Activated CD8-positive, alpha-beta T cell treated with anti-CD3 and anti-CD28 coated beads, Interleukin-2, amount 10 ng/mL, durations not matched to agents 7 days and 5 days (primary cell): ENCODE measurements around the gene WIPF3. TPM values are rescaled to one million over a fixed set of nuclear protein-coding genes. Genes with fewer than 3 reads are reported as not detected.
"Not testable (repeated sequence)": the region's sequence is repeated elsewhere in the genome, so short reads cannot be mapped to it uniquely, and the experiment has no call there.

Source experiments
- ATAC-seq: fragments of 150-1000 bp; cut with Tn5 transposase; one replicate; pipeline ENCODE4 v1.10.0; 2021; ENCODE audit warnings: moderate library complexity
- CTCF ChIA-PET: fragments of 350-600 bp; sonication (Branson Sonifier 250); formaldehyde crosslinking; loops from one replicate; lab custom pipeline; 2021; ENCODE audit warnings: antibody characterized with exemption; lab: Charles Lee
- POLR2A ChIA-PET: fragments of 350-600 bp; sonication (Branson Sonifier 250); formaldehyde crosslinking; loops from one replicate; lab custom pipeline; 2021; ENCODE audit warnings: antibody characterized with exemption; lab: Charles Lee
- DNase-seq: peaks from one replicate; pipeline ENCODE4 v3.0.0-alpha.2; 2020
- H3K27ac Mint-ChIP-seq: one replicate; pipeline ENCODE4 v1.8.0; 2021; ENCODE audit warnings: mild to moderate bottlenecking, mixed read lengths
- H3K27me3 Mint-ChIP-seq: one replicate; pipeline ENCODE4 v1.8.0; 2021; ENCODE audit warnings: low read depth, mixed read lengths
- H3K36me3 Mint-ChIP-seq: one replicate; pipeline ENCODE4 v1.8.0; 2021; ENCODE audit warnings: low read depth, mixed read lengths
- H3K4me1 Mint-ChIP-seq: one replicate; pipeline ENCODE4 v1.8.0; 2021; ENCODE audit warnings: low read depth, mixed read lengths
- H3K4me3 Mint-ChIP-seq: one replicate; pipeline ENCODE4 v1.8.0; 2021; ENCODE audit warnings: mild to moderate bottlenecking, mixed read lengths
- H3K9me3 Mint-ChIP-seq: one replicate; pipeline ENCODE4 v1.8.0; 2022; ENCODE audit warnings: mixed read lengths; ENCODE audit not compliant: insufficient read depth
- total RNA-seq, 2 experiments: library from RNA; stranded (reverse); gene quantifications; one replicate each; pipeline ENCODE4 v1.2.3, GENCODE V29; 2021

Gene WIPF3
- total RNA-seq, 2 experiments from 2014 or later = not detected

GRCh38 chr7:29951206-29951605 is 144.9 kb downstream of the WIPF3 start:
- Mint-ChIP-seq H3K9me3 (no peaks in the 10 kb centered on the region), H3K27ac (no peak overlapping the region), H3K27me3 (no peaks in the 10 kb centered on the region), H3K36me3 (peaks cover 18% of the 10 kb centered on the region), H3K4me3 (no peak overlapping the region), H3K4me1 (peaks cover 29% of the 10 kb centered on the region)
- DNase-seq (no peak), ATAC-seq (no peak)
- ChIA-PET CTCF (interaction anchor here (0.8 to 3.6 kb wide), 2 partner anchors 16 to 111 kb away, joined by 3 to 21 read pairs; no protein-coding TSS in a partner anchor), POLR2A (no interaction called here)

DNA sequence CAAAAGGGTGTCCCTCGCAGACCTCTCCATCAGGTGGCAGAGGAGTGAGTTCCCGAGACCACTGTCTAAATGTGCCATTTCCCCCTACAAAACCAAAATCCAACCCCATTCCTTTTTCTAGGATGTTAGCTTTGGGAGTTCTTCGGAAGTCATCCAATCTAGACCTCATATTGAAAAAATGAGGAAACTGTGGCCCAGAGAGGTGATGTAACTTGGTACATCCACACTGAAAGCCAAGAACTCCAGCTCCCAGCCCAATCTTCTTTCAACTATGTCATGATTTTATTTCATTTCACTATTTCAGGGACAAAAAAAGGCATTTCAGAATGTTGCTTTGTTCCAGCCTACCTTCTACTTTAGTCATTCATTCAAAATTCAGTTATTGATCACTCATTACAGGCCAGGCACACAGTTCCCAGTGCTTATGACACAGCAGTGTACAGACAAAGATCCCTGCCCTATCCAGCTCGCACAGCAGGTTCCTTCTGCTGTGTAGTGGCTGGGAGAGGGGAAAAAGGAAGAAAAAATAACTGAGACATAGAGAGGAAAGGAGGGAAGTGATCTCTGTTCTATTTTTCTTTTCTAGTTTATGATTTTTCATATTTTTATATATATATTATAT is 147.5 kb downstream of the WIPF3 start:
- CTCF ChIA-PET = interaction anchor here (0.9 to 3.6 kb wide), 2 partner anchors 32 to 108 kb away, joined by 4 to 21 read pairs; no protein-coding TSS in a partner anchor
- H3K36me3 Mint-ChIP-seq = peaks cover 23% of the 10 kb centered on the region
- DNase-seq = no peak
- no peak overlapping the region for H3K27ac Mint-ChIP-seq
- H3K27me3 Mint-ChIP-seq = no peaks in the 10 kb centered on the region
- H3K9me3 Mint-ChIP-seq = no peaks in the 10 kb centered on the region
- POLR2A ChIA-PET = no interaction called here
- H3K4me1 Mint-ChIP-seq = peaks cover 48% of the 10 kb centered on the region
- H3K4me3 Mint-ChIP-seq = no peak overlapping the region
- ATAC-seq = no peak

- no peaks in the 10 kb centered on the region for H3K9me3 Mint-ChIP-seq
- H3K4me1 Mint-ChIP-seq = peaks cover 51% of the 10 kb centered on the region
- H3K27me3 Mint-ChIP-seq = no peaks in the 10 kb centered on the region
- POLR2A ChIA-PET = no interaction called here
- CTCF ChIA-PET = interaction anchor here (1.0 to 4.2 kb wide), 6 partner anchors 14 to 107 kb away, joined by 3 to 30 read pairs (median 4); partner anchors contain the start of gene PLEKHA8
- H3K27ac Mint-ChIP-seq = peak overlapping the region; percentile 78
- no peak overlapping the region for H3K4me3 Mint-ChIP-seq
- ATAC-seq (no peak), DNase-seq (no peak)
- peaks cover 25% of the 10 kb centered on the region for H3K36me3 Mint-ChIP-seq
Measured at GRCh38 chr7:29955075-29955792, 148.9 kb downstream of the WIPF3 start.

- peak overlapping the region; percentile 78 for H3K27ac Mint-ChIP-seq
- POLR2A ChIA-PET = interaction anchor here (1.5 kb wide), 1 partner anchor 9 kb away, joined by 4 read pairs; no protein-coding TSS in a partner anchor
- DNase-seq = peak; percentile 67
- no peaks in the 10 kb centered on the region for H3K27me3 Mint-ChIP-seq
- ATAC-seq = peak; percentile 85
- peaks cover 19% of the 10 kb centered on the region for H3K36me3 Mint-ChIP-seq
- CTCF ChIA-PET = interaction anchor here (1.0 to 4.2 kb wide), 11 partner anchors 10 to 119 kb away, joined by 3 to 30 read pairs (median 4); partner anchors contain the start of gene PLEKHA8
- peaks cover 51% of the 10 kb centered on the region for H3K4me1 Mint-ChIP-seq
- peak overlapping the region; percentile 63 for H3K4me3 Mint-ChIP-seq
- no peaks in the 10 kb centered on the region for H3K9me3 Mint-ChIP-seq
Measured at GRCh38 chr7:29955799-29956486, 149.6 kb downstream of the WIPF3 start.

- peaks cover 16% of the 10 kb centered on the region for H3K36me3 Mint-ChIP-seq
- no peaks in the 10 kb centered on the region for H3K9me3 Mint-ChIP-seq
- no peaks in the 10 kb centered on the region for H3K27me3 Mint-ChIP-seq
- DNase-seq (no peak), ATAC-seq (peak; percentile 30)
- H3K27ac Mint-ChIP-seq = peak overlapping the region; percentile 78
- H3K4me1 Mint-ChIP-seq = peaks cover 51% of the 10 kb centered on the region
- CTCF ChIA-PET = interaction anchor here (0.8 to 4.2 kb wide), 11 partner anchors 9 to 118 kb away, joined by 3 to 30 read pairs (median 3); partner anchors contain the start of gene PLEKHA8
- H3K4me3 Mint-ChIP-seq = peak overlapping the region; percentile 63
- POLR2A ChIA-PET = interaction anchor here (1.5 kb wide), 1 partner anchor 9 kb away, joined by 4 read pairs; no protein-coding TSS in a partner anchor
Measured at GRCh38 chr7:29956487-29956836, 150.2 kb downstream of the WIPF3 start.

DNA sequence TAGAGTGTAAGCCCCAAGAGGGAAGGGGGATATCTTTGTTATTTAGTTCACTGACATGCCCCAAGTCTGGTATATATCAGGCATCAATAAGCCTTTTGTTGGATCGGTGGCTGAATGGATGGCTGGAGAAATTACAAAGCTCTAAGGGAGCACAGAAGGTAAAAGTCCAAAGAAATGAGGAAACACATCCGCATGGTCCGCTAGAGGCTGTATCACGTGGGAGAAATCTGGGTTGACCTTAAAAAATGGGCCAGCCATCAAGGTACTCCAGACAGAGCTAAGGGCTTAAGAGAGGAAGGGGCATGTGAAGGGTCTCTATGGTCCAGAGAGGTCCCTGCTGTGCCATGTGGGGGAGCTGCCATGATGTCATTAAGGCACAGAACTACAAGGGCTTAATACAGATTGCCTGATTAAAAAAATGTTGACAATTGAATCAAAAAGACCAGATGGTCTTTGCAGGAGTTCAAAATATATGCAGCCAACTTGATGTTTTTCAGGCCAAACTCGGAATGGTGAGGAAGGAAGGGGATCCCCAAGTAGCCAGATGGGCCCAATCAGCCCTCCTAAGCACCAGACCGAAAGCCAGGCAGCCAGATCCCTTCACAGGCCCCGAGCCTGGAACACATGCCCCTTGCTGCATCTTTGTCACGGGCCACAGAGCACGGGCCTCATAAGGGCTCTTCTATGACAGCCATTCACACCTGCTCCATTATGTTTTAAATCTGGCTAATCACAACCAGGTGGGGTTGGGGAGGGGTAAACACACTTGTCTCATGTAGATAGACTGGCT is 151.4 kb downstream of the WIPF3 start:
- H3K27me3 Mint-ChIP-seq = no peaks in the 10 kb centered on the region
- H3K9me3 Mint-ChIP-seq = no peaks in the 10 kb centered on the region
- DNase-seq (no peak), ATAC-seq (no peak)
- ChIA-PET CTCF (interaction anchor here (0.9 to 4.2 kb wide), 3 partner anchors 36 to 105 kb away, joined by 3 to 30 read pairs (median 5); no protein-coding TSS in a partner anchor), POLR2A (no interaction called here)
- peaks cover 51% of the 10 kb centered on the region for H3K4me1 Mint-ChIP-seq
- peak overlapping the region; percentile 20 for H3K4me3 Mint-ChIP-seq
- peaks cover 13% of the 10 kb centered on the region for H3K36me3 Mint-ChIP-seq
- H3K27ac Mint-ChIP-seq = peak overlapping the region; percentile 61

GRCh38 chr7:29958667-29959358 is 152.5 kb downstream of the WIPF3 start:
- Mint-ChIP-seq H3K4me1 (peaks cover 44% of the 10 kb centered on the region), H3K9me3 (no peaks in the 10 kb centered on the region), H3K27ac (no peak overlapping the region), H3K4me3 (no peak overlapping the region), H3K36me3 (peaks cover 10% of the 10 kb centered on the region), H3K27me3 (no peaks in the 10 kb centered on the region)
- POLR2A ChIA-PET = no interaction called here
- CTCF ChIA-PET = interaction anchor here (0.8 to 4.2 kb wide), 3 partner anchors 37 to 115 kb away, joined by 3 to 30 read pairs (median 5); no protein-coding TSS in a partner anchor
- DNase-seq = no peak
- ATAC-seq = no peak

- H3K9me3 Mint-ChIP-seq, H3K36me3 Mint-ChIP-seq, H3K27ac Mint-ChIP-seq, ATAC-seq, H3K4me3 Mint-ChIP-seq, POLR2A ChIA-PET, DNase-seq, H3K27me3 Mint-ChIP-seq, CTCF ChIA-PET: not testable (repeated sequence)
- peaks cover 18% of the 10 kb centered on the region for H3K4me1 Mint-ChIP-seq
Measured at GRCh38 chr7:29961611-29962010, 155.3 kb downstream of the WIPF3 start.

GRCh38 chr7:29962035-29962434 is 155.7 kb downstream of the WIPF3 start:
- ChIA-PET POLR2A (no interaction called here), CTCF (no interaction called here)
- H3K27ac Mint-ChIP-seq = no peak overlapping the region
- no peak for ATAC-seq
- no peak for DNase-seq
- peaks cover 14% of the 10 kb centered on the region for H3K4me1 Mint-ChIP-seq
- H3K36me3 Mint-ChIP-seq = peaks cover 10% of the 10 kb centered on the region
- no peaks in the 10 kb centered on the region for H3K9me3 Mint-ChIP-seq
- peaks cover 2% of the 10 kb centered on the region for H3K27me3 Mint-ChIP-seq
- no peak overlapping the region for H3K4me3 Mint-ChIP-seq

DNA sequence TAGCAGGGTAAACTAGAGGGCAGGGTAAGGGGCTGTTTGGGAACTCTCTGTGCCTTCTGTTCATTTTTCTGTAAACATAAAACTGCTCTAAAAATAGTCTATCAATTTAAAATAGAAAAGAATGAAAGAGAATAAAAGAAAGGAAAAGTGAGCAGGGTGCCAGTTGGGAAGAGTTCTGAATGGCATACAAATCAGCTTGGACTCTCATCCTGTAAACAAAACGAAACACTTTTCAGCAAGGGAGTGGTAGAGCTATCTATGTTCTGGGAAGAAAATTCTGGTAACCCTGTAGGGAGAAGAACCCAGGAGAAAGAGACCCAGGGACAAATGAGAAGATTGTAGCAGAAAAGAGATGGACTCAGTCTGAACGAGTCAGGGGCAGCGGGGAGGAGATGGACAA is 158.7 kb downstream of the WIPF3 start:
- H3K9me3 Mint-ChIP-seq = no peaks in the 10 kb centered on the region
- peaks cover 4% of the 10 kb centered on the region for H3K36me3 Mint-ChIP-seq
- CTCF ChIA-PET = interaction anchor here (1.1 kb wide), 1 partner anchor 9 kb away, joined by 3 read pairs; no protein-coding TSS in a partner anchor
- no peak for DNase-seq
- no peak for ATAC-seq
- peaks cover 2% of the 10 kb centered on the region for H3K27me3 Mint-ChIP-seq
- no peak overlapping the region for H3K4me3 Mint-ChIP-seq
- H3K4me1 Mint-ChIP-seq = peaks cover 14% of the 10 kb centered on the region
- H3K27ac Mint-ChIP-seq = no peak overlapping the region
- POLR2A ChIA-PET = interaction anchor here (1.8 kb wide), 1 partner anchor 9 kb away, joined by 4 read pairs; no protein-coding TSS in a partner anchor
